Umbilical cord (tissue), 1 donor: ENCODE data around the gene PIGO. TPM values are rescaled to one million over a fixed set of nuclear protein-coding genes. Genes with fewer than 3 reads are reported as not detected.

Experiments used
- total RNA-seq: library from RNA; depleted of rRNA; stranded (reverse); fragments of >200 nt; gene quantifications from one replicate; pipeline ENCODE4 v1.2.3, GENCODE V29; 2014; ENCODE audit warnings: low replicate concordance; ENCODE audit not compliant: insufficient read depth

The PIGO gene
- total RNA-seq, 1 donor from 2014 or later = 3.9 TPM

Other genes with a start within 250 kb of the PIGO start
- gene PHF24, start 138.3 kb downstream of the PIGO start, total RNA-seq = 1.9 TPM
- gene DNAJB5, start 106.8 kb downstream of the PIGO start, total RNA-seq = 28.6 TPM
- gene VCP, start 24.0 kb downstream of the PIGO start, total RNA-seq = 187 TPM
- 24.8 TPM for gene FANCG, start 16.6 kb downstream of the PIGO start, total RNA-seq
- 49.1 TPM for gene STOML2, start 6.5 kb upstream of the PIGO start, total RNA-seq
- gene ATOSB, start 19.3 kb upstream of the PIGO start, total RNA-seq = 10.8 TPM
- gene UNC13B, start 65.4 kb upstream of the PIGO start, total RNA-seq = 12.0 TPM